Renal cortex interstitium (tissue), 11 donors: Measurements from ENCODE around the gene SMARCD1. TPM values are rescaled to one million over a fixed set of nuclear protein-coding genes. Genes with fewer than 3 reads are reported as not detected.

ENCODE experiments used
- DNase-seq, 11 donors: peaks; one replicate each; pipeline ENCODE4 v3.0.0-alpha.2; 2013; ENCODE audit warnings: low read depth in 9 of 11, low spot score in 4 of 11; ENCODE audit errors: extremely low read depth in 1 of 11
- polyA plus RNA-seq, 3 donors: library from polyadenylated mRNA; unstranded; fragments of 120-200 nt; gene quantifications; one replicate each; pipeline ENCODE4 v1.2.1, GENCODE V29; 2013; ENCODE audit not compliant: insufficient read length in 3 of 3

The SMARCD1 gene
- polyA plus RNA-seq, 3 donors = 177 to 189 (median 184) TPM

GRCh38 chr12:50052544-50052943, 32.6 kb upstream of the SMARCD1 start:
- no peak for DNase-seq

- DNase-seq = no peak
Measured at GRCh38 chr12:50052964-50053363, 32.2 kb upstream of the SMARCD1 start.

GRCh38 chr12:50053583-50053982, 31.6 kb upstream of the SMARCD1 start:
- DNase-seq = no peak

- no peak for DNase-seq
Measured at GRCh38 chr12:50055831-50056638, 29.1 kb upstream of the SMARCD1 start.

- DNase-seq = no peak
Measured at GRCh38 chr12:50056639-50056976, 28.5 kb upstream of the SMARCD1 start.

- peak in 4 of 11 donors; percentile 47 to 64 (median 48) for DNase-seq
Measured at GRCh38 chr12:50057000-50057841, 27.9 kb upstream of the SMARCD1 start, which contains the start of gene ASIC1. Gene ASIC1 (plus strand): TSS chr12:50057596. CDS start chr12:50058767, 1,171 bp downstream.

GRCh38 chr12:50057896-50058670, 27.1 kb upstream of the SMARCD1 start:
- DNase-seq = no peak

- DNase-seq = no peak
Measured at GRCh38 chr12:50058743-50059312, 26.3 kb upstream of the SMARCD1 start.

GRCh38 chr12:50059440-50060119, 25.6 kb upstream of the SMARCD1 start:
- no peak for DNase-seq

GRCh38 chr12:50060120-50060468, 25.0 kb upstream of the SMARCD1 start:
- no peak for DNase-seq

GRCh38 chr12:50061171-50061570, 24.0 kb upstream of the SMARCD1 start:
- no peak for DNase-seq

GRCh38 chr12:50061946-50062686, 23.0 kb upstream of the SMARCD1 start:
- DNase-seq = no peak

GRCh38 chr12:50062728-50063460, 22.2 kb upstream of the SMARCD1 start:
- DNase-seq = no peak

GRCh38 chr12:50065726-50066310, 19.3 kb upstream of the SMARCD1 start:
- DNase-seq = no peak

- no peak for DNase-seq
Measured at GRCh38 chr12:50066402-50066801, 18.7 kb upstream of the SMARCD1 start.

- DNase-seq = no peak
Measured at GRCh38 chr12:50069069-50069468, 16.1 kb upstream of the SMARCD1 start.

- DNase-seq = no peak
Measured at GRCh38 chr12:50069539-50069938, 15.6 kb upstream of the SMARCD1 start.
